ENCODE measurements around the gene NEK6.

NEK6 gene

DNA sequence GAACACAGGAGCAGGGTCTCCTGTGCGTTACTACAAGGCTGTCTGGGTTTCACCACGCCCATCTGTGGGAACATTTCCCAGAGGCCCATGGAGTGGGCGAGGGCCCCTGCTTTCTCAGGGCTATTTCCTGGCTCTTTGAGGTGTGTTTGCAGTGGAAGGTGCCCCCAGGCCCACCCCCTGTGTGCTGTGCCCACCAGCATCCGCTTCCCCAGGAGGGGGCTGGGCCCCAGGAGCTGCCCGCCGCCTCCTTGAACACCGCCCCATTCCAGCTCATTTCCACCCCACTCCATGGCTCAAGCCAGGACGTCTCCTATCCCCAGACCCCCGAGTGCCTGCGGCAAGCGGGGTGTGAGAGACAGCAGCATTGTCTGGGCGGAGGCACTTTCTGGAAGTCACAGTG is 70.5 kb downstream of the NEK6 start:
- DNase-seq, result no peak

DNA sequence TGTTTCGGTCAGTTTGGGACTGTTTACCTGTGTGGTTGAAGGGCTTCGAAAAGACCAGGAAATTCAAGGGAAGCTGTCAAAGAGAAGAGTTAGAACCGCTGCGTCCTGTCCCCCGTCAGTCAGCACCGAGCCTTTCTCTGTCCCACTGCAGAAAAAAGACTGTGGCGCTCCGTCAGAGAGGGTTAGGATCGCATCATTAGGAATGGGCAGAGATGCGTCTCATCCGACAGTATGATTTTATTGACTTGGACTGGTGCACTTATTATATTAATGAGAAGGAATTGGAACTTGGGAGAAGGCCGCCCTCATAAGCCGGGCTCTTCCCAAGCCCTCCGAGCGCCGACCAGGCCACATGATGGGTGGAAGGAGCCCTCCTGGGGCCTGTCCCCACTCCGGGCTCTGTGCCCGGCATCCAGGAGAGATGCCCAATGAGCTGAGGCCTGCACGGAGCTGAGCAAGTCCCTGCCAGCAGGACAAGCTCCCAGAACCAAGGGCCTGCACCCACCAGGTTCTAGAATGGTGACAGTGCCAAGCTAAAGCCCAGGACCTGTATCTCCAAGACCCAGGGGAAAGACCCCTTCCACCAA is 71.5 kb downstream of the NEK6 start:
- DNase-seq, result no peak

DNA sequence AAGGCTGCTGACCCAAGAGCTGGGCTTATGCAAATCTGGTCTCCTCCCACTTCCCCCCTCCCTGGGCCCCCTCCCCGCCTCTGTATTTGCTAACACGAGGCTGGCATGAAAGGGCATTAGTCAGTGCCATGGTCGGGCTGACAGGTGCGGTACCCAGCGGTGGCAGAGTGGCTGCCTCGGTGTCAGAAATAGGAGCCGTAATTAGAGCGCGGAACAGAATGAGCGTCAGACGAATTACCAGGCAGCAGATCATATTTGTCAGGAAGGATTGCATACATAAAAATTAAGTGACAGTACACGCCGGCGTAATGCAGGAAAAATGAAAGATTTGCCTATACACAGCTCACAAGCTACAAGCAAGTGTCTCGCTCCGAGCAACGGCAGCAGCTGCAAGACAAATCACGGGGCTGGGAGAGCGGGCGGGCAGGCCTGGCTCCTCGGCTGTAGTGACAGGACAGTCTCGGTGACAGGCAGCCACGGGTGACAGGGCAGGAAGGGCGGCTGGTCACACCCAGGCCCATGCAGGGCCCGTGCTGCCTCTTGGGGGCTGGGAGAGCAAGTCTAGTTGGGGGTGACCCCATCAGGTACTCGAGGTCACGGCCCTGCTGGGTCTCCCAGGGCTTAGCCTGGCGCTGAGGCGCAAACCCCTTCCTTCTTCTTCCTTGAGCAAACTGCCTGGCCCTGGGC is 72.4 kb downstream of the NEK6 start:
- no peak for DNase-seq

DNA sequence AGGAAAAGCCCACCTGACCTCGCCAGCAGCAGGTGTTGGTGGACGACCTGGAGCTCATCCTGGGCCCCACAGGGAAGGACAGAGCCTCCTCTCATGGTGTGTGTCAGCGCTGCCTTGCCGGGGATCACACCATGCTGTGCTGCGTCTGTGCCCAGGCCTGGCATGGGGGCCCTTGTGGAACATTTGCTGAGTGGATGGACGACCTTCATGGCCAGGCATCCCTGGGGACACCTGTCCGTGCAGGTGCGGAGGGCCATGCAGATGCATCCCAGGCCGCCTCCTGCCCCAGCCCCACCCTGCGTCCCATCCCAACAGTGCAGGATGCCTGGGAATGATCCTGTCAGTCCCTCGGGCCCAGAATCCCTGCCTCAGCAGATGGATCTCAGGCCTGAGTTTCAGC is 73.8 kb downstream of the NEK6 start:
- DNase-seq, result no peak

DNA sequence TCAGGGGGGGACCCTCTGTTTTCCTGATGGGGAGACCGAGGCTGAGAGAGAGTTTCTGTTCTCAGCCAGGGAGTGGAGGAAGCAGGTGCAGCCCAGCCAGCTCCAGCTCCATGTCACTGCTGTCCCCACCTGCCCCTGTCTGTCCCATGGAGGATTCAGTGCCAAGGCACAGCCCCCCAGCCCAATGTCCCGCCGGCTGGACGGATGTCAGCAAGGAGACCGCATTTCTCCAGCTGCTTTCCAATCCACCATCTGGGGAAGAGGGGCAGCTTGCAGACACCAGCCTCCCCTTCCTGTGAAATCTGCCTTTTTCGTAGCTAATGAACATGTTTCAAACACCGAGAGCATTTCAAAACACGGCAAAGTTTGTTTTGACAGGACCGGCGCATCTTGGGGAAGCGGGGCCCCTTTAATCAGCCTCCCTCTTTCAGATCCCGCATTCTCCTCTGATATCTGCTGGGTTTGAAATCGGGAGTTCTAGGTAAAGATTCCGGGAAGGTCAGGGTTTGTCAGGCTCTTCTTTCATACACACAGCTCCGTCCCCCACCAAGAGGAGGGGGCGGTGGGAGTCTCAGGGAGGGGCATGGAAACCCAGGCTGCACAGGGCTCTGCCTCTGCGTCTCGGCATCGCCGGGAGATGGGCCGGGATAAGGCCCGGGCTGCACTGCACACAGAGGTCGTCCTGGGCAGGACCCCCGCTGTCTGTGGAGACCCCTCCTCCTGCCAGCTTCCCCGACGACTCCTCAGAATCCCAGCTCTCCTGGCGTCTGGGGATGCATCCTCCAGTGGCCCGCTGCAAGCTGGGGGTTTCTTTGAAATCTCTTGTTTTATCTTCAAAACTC is 74.8 kb downstream of the NEK6 start:
- DNase-seq, result no peak

DNA sequence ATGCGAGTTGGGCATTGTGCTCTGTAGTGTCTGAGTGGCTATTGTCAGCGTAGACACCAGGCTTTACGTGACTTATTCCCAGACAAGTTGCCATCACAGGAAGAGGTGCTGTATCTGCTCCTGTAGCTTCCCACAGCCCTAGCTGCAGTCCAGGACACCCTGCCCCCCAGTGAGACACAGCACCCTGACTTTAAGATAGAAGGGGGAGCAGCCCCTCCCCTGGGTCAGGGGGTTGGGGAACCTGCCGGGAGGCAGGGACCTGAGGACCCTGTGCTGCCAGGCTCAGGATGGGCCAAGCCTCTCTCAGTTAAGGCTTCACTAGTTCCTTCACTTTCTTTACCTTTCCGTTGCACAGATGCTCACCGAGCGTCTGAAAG is 75.4 kb downstream of the NEK6 start:
- DNase-seq, result no peak

DNA sequence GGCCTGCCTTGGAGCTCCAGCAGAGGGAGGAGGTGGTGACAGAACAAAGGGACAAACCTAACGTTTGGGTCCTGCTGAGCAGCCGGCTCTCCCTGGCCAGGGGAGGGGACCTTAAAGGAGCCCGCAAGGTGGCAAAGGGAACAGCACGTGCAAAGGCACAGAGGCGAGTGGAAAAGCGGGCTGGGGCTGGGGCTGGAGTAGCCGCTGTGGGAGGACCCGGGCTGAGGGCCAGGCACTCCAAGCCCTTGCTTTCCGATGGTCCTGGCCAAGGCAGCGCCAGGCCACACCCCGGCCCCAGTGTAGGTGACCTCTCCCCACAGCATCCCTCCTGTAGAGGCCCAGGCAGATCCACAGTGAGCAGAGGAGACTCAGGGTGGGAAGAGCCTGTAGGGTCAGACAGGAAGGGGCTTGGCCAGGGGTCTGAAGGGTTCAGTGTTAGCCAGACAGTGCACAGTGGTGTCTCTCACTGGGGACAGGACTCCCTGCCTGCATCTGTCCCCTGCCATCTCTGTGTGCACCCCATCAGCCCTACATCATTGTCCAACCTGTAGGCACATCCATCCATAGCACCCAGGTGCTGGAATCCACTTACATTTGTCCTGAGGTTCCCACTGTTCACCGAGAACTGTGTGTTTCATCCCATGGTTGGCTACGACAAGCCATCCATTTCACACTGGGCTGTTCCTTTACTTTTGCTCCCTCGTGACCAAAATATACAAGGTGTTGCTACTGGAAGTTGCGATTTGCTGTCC is 77.0 kb downstream of the NEK6 start:
- DNase-seq, result no peak

DNA sequence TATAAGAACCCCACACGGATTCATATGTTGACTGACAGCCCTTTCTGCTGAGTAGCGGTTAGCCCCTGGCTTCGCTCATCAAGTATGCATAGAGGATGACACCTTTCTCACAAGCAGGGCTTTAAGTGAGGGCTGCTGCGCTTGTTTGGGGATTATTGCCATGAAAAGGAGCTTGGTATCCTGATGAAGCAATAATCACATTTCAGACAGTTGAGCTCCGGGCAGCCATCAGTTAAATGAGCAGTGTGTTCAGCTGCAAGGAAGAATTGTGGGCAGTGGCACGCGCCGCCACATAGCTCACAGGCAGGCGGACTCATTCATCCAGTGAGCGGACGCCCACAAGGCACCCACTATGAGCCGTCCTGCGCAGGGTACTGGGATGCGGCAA is 77.6 kb downstream of the NEK6 start:
- no peak for DNase-seq

DNA sequence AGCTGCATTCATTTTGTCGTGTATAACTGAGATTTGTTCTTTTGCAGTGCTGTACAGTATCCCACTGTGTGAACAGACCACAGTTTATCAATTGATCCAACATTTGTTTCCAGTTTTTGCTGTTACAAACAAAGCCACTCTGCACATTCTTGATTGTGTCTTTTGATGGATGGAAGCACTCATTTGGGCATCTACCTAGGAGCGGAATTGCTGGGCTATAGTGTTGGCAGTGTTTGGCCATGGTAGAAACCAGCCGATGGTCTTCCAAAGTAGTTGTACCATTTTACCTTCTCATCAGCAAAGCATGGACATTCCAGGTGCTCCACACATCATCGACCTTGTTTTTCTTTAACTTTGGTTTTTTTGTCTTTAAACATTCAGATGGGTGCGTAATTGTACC is 79.8 kb downstream of the NEK6 start:
- DNase-seq, result no peak

DNA sequence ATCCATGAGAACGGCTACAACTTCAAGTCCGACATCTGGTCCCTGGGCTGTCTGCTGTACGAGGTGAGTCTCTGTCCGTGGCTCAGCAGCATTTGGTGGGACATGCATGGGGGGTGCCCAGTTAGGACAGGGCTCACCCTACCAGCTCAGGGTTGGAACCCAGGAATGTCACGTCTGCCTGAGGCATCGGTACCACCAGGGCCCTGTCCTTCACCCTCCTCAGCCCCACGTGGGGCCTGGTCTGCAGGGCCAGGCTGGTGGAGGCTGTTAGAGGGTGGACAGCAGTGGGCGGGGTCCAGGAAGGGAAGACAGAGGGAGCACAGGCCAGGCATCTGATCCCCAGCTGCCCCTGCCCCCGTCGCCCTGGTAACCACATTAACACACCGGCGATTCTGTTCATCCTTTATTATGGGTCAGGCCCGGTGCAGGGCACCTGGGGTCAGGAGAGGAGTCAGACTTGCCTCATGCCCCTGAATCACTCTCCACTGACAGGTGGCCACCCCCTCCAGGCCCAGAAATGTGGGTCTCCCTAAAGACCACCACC is 81.9 kb downstream of the NEK6 start:
- DNase-seq, result no peak

DNA sequence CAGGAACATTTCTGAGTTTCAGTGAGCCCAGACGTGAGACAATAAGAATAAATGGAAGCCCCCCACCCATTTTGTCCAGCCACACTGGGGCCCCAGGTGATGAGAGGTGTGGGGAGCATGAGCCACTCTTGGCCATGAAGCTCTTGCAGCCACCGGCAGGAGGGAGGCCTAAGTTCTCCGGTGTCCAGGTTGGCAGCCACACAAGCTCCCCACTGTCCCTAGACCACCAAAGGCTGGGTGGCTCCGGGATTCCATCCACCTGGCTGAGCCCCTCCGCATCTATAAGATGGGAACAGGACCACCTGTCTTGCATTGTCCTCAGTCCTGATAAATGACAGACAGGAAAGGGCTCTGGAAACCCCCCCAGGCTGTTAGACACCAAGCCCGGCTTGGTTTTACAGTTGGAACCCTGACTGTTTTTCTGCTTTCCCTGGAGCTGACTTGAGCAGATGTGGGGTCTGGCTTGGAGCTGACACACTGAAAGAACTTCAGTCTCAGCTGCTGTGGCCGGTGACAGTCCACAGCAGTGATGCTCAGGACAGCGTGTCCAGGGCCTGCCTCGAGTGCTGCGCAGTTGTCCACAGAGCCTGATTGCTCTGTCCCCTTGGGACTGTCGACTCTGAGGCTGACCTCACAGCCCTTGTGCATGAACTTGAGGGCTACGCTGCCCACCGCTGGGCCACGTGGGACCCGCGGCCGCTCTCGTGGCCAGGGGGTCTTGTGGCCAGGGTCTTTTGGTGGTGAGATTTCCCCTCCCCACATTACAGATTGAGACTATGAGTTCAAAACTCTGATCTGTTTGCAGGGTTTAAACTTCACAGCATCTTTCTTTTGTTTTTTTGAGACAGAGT is 82.7 kb downstream of the NEK6 start:
- DNase-seq, result no peak

DNA sequence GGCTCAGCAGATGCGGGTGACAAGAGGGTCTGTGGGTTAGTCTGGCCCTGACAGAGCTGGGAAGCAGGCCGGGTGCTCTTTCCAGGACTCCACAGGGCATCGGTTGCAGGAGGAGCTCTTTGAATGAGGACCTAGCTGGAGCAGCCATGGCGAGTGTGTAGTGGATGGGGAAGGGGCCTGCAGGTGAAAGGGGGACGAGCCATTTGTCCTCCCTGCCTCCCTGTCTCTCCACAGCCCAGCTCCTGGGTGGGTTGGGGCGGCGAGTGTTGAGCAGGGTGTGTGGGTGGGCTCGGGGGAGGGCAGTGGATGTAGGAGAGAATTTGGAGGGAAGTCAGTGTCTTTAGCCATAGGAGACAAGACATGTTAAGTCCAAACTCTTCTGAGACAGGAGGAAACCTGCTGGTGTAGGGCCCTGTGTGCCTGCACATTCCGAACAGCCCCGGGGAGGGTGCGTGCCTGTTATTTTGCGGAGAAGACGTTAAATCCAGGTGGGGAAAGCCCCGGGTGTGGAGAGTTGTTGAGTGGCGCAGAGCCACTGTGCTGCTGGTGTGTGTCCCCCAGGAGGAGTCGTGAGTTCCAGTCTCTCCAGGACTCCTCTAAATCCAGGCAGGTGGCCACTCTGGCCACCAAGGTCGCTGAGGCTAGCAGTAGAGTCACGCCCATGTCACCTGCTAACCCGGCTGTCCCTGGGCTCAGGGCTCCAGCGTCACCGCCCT is 83.9 kb downstream of the NEK6 start:
- DNase-seq, result no peak

DNA sequence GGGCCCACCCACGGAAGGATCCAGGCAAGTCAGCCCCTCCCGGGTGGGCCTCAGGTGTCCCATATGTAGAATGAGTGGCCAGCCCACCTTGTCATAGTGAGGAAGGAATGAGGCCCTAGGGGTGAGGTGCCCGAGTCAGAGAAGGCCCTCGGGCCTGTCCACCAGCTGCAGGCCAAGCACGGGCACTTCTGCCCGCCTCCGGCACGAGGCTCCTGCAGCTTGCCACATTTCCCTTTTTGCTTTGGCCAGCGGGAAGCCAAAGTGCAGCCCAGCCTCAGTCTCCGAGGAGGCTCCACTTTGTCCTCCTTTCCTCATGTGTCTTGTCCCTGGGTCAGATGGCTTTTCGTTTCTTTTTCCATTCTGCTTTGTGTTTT is 84.6 kb downstream of the NEK6 start:
- no peak for DNase-seq

DNA sequence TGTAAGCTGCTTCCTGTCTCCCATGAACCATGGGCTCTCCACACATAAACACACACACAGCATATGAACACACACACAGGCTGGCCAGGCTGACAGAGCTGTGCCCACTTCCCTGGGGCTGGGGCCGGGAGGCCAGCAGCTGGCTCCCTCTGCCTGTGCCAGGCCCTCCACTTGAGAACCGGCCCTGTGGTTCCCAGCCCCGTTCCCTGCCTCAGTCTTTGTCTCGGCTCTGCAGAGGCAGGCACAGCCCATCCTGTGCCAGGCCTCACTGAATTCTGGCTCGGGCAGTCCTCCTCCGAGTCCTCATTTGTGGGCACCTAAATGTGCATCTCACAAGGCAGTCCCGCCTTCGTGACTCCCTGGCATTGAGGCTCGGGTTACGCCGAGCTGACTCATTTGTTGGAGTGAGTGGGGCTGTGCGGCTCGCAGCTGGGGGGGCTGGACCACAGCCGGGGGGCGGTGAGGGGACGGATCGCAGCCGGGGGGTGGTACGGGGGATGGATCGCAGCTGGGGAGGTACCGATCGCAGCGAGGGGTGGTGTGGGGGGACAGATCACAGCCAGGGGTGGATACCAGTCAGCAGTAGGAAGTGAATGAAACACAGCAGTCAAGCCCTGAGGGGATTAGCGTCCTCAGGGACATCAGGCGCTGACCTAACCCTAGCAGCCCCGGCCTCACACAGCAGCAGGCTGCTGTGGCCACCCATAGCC is 85.2 kb downstream of the NEK6 start:
- no peak for DNase-seq

DNA sequence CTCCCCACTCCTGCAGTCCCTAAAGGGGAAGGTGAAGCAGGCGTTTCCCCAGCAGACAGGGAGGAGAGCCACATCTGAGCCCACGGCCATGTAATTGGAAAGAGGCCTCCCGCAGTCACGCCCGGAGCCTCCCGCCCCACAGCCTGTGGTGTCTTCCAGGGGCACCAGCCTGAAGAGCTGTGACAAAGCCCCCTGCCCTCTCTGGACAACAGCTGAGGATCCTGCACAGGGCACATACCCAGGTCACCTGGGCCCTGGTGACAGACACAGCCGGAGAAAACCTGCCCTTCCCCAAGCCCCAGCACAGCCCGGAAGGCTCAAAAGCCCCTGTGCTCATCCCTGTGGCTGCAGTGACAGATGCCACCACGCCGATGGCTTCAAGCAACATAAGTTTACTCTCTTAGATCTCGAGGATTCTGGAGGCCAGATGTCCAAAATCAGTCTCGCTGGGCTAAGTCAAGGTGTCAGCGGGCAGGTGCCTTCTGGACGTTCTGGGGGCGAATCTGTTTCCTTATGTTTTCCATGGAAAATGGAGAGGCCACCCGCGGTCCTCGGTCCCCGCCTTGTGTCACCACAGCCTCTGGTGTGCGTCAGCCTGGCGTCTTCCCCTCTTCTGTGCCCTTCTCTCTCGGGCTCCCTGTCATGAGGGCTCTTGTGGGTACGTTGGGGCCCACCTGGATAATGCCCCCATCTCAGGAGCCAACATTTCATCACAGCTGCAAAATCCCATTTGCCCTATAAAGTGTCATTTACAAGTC is 86.0 kb downstream of the NEK6 start:
- DNase-seq, result no peak

DNA sequence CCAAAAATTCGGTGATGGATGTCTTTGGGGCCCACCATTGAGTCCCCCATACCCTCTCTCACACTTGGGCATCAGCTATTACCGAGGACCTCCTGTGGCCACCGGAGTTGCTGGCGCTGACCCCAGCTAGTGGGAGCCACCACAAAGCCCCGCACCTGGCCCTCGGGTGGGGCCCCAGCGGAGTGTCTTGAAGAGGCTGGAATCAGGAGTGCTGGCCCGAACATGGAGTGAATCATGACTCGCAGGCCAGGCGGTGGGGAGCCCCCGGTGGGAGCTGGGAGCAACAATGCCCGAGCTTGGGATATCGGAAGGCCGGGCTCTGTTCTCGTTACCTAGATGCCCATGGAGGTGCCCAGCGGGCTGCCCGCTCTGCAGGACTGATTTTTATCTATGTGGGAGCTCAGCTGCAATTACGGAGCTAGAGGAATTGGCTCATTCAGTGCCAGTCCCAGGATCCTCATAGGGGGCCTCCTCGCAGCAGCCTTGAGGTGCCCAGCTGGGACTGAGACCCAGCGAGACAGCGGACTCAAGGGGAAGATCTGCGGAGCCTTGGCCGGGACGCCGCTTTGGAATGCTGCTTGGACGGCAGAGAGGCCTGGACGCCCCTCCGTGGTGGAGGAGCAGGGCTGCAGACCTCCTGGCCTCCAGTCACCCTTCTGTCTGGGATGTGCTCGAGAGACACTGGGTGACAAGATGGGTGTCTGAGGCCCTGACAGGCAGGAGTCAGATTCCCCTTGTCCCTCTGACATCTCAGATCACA is 86.7 kb downstream of the NEK6 start:
- DNase-seq, result no peak

DNA sequence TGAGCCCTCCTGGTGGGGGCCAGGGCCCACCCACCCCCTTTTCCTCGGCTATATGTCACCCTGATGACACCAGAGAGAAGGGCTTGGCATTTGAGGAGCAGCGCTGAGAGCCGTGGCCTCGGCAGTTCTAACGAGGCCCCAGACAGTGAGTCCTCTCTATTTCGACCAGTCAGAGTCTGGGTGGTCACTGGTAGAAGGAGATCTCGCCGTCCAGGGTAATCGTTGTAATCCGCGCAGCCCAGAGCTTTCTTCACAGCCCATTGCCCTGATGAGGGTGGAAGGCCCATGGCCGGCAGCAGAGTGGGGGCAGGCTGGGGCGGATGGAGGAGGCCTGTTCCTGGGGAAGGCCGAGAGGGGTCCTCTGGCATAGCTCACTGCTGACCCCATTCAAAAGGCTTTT is 87.3 kb downstream of the NEK6 start:
- DNase-seq, result no peak

DNA sequence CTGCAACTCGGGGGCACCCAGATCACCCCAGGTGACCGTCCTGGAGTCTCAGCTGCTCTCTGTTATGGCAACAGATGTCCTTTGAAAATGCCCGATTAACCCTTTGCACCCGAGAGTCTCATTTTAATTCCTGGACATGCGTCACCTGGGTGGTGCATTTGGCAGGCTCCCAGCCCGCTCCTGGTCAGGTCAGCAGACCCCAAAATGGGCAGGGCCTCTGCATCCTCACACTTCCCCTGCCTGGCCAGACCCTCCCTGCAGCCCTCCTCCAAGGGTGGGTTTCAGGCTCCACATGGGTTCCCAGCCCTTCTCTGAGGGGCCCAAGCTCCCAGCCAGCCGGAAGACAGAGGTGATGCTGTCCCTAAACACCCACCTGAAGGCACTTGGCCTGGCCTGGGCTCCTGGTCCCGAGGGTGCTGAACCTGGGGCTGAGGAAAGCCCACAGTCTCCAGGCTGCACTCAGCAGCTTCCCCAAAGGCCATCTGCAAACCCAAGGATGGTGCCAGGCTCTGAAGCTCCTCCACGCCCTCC is 88.1 kb downstream of the NEK6 start:
- no peak for DNase-seq
